ENCODE measurements around the gene SDSL.

- TF ChIP-seq CTCF (optimal IDR thresholded peaks at IDR 0.05 in 1 of 3, IDR thresholded peaks at IDR 0.05 in 1 of 3, conservative IDR thresholded peaks at IDR 0.05 in 1 of 3; ENCODE audit: extremely low read depth in 1 of 3, insufficient read depth in 2 of 3, low read length in 3 of 3) (no peak), EZH2 (IDR thresholded peaks at IDR 0.05; ENCODE audit: low read length) (no peak)
These were observed 6.0 kb upstream of the SDSL start for GRCh38 chr12:113416091-113416754.
